Prostate gland (tissue), 2 donors: ENCODE results near the gene MMD. TPM values are rescaled to one million over a fixed set of nuclear protein-coding genes. Genes with fewer than 3 reads are reported as not detected.

Experiments used
- DNase-seq: peaks from one replicate; pipeline ENCODE4 v3.0.0-alpha.2; 2019; ENCODE audit warnings: low spot score
- H3K27ac ChIP-seq, 2 donors: fragments of 200-600 bp; sonication (generic); 2 replicates each; pipeline ENCODE4 v1.5.1; 2017 to 2019
- H3K27me3 ChIP-seq: fragments of 200-600 bp; sonication (generic); replicated peaks from 2 replicates; pipeline ENCODE4 v1.5.1; 2019; ENCODE audit not compliant: insufficient read depth
- H3K36me3 ChIP-seq, 2 donors: fragments of 200-600 bp; sonication (generic); 1 replicate in 1 of 2; 2 replicates in 1 of 2; pipeline versions ENCODE4 v1.5.1 to v1.8.1; 2017 to 2019
- H3K4me1 ChIP-seq: fragments of 200-600 bp; sonication (generic); replicated peaks from 2 replicates; pipeline ENCODE4 v1.5.1; 2019
- H3K4me3 ChIP-seq, 2 donors: fragments of 200-600 bp; sonication (generic); 2 replicates each; pipeline ENCODE4 v1.5.1; 2017 to 2019
- H3K9me3 ChIP-seq: fragments of 200-600 bp; sonication (generic); 2 replicates; pipeline ENCODE4 v1.5.1; 2017
- POLR2A ChIP-seq: fragments of 450-650 bp; IDR thresholded peaks from one replicate; pipeline ENCODE4 v1.6.1; 2016; ENCODE audit warnings: antibody characterized with exemption, mild to moderate bottlenecking
- POLR2AphosphoS5 ChIP-seq: sonication (generic); formaldehyde crosslinking; IDR thresholded peaks from one replicate; pipeline ENCODE4 v1.6.1; 2017; ENCODE audit warnings: antibody characterized with exemption
- WGBS: methylation state at CpG from one replicate; pipeline ENCODE4 v1.1.5; 2018; 5-methylcytosine and 5-hydroxymethylcytosine counted together
- intact Hi-C: fragments of 100-400 bp; cut with DNase I; formaldehyde crosslinking; loops from one replicate; pipeline ENCODE4 v1.14.2; 2022
- total RNA-seq, 2 donors: library from RNA; depleted of rRNA; stranded (reverse); fragments of >200 nt; gene quantifications; one replicate each; pipeline ENCODE4 v1.1.0, GENCODE V29; 2016
- TF ChIP-seq, protein P1 (sequence below), 4 experiments: fragments of 200-600 bp in 2 of 4; fragments of 450-650 bp in 2 of 4; sonication (generic) in 2 of 4; IDR thresholded peaks; 1 replicate in 3 of 4; 2 replicates in 1 of 4; pipeline ENCODE4 v1.5.1; 2016 to 2019; ENCODE audit warnings: antibody characterized with exemption in 4 of 4, mild to moderate bottlenecking in 2 of 4, moderate library complexity in 2 of 4

MMD gene
- total RNA-seq, 2 donors from 2014 or later = 8.7 to 55.0 TPM

DNA sequence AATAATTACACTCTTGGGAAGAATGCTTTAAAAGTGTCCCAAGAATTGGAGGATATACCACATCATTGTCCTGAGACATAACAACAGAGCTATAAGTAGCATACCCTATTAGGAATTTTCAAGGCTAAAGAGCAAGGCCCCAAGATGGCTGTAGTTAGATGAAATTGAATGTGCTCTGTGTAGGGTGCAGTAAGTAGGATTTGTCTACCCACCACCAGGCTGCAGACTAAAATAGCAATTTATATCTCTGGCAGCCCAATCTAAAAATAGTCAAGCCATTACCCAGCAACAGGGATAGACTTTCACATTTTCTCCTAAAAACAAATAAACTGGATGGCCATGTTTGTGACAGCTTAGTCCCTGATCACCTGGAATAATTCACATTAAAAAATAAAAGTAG, 5.6 kb downstream of the MMD start:
- Histone ChIP-seq H3K9me3 (no peaks in the 10 kb centered on the region), H3K4me1 (no peaks in the 10 kb centered on the region), H3K36me3 (no peaks in the 10 kb centered on the region), H3K4me3 (no peak overlapping the region), H3K27me3 (no peaks in the 10 kb centered on the region), H3K27ac (no peak overlapping the region)
- TF ChIP-seq POLR2A = no peak
- no peak for TF ChIP-seq POLR2AphosphoS5
- TF ChIP-seq, protein P1, sequence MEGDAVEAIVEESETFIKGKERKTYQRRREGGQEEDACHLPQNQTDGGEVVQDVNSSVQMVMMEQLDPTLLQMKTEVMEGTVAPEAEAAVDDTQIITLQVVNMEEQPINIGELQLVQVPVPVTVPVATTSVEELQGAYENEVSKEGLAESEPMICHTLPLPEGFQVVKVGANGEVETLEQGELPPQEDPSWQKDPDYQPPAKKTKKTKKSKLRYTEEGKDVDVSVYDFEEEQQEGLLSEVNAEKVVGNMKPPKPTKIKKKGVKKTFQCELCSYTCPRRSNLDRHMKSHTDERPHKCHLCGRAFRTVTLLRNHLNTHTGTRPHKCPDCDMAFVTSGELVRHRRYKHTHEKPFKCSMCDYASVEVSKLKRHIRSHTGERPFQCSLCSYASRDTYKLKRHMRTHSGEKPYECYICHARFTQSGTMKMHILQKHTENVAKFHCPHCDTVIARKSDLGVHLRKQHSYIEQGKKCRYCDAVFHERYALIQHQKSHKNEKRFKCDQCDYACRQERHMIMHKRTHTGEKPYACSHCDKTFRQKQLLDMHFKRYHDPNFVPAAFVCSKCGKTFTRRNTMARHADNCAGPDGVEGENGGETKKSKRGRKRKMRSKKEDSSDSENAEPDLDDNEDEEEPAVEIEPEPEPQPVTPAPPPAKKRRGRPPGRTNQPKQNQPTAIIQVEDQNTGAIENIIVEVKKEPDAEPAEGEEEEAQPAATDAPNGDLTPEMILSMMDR (IDR thresholded peaks at IDR 0.05) = peak in 1 of 4 experiments; percentile 4
- intact Hi-C loops = loop anchor here (5.0 kb wide), 1 partner anchor 96 kb away; the partner anchor contains the start of gene SMIM36
- DNase-seq = no peak

DNA sequence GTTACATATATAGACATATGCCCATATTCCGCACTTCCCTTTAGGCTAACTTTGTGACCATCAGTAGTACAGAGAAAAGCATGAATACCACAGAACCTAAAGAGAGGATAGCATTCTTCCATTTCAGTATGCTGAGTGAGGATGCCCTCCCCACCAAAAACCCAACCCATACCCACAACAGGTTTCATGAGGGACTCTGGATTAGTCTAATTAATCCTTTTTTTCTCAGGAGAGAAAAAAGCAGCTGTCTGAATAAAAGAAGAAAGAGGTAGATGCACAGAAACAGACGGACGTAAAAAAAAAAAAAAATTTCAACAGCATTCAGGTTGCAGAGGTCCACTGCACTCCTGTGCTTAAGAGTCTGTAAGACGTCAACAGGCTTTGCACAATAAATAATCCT, 6.7 kb downstream of the MMD start:
- WGBS = 92% methylated on average over 4 of the region's 4 CpGs
- Histone ChIP-seq H3K4me1 (no peaks in the 10 kb centered on the region), H3K36me3 (no peaks in the 10 kb centered on the region), H3K27me3 (no peaks in the 10 kb centered on the region), H3K27ac (no peak overlapping the region), H3K9me3 (no peaks in the 10 kb centered on the region), H3K4me3 (no peak overlapping the region)
- TF ChIP-seq, protein P1 (IDR thresholded peaks at IDR 0.05) = no peak
- TF ChIP-seq POLR2AphosphoS5 (no peak), POLR2A (no peak)
- intact Hi-C loops = loop anchor here (5.0 kb wide), 1 partner anchor 97 kb away; the partner anchor contains the start of gene SMIM36
- no peak for DNase-seq

DNA sequence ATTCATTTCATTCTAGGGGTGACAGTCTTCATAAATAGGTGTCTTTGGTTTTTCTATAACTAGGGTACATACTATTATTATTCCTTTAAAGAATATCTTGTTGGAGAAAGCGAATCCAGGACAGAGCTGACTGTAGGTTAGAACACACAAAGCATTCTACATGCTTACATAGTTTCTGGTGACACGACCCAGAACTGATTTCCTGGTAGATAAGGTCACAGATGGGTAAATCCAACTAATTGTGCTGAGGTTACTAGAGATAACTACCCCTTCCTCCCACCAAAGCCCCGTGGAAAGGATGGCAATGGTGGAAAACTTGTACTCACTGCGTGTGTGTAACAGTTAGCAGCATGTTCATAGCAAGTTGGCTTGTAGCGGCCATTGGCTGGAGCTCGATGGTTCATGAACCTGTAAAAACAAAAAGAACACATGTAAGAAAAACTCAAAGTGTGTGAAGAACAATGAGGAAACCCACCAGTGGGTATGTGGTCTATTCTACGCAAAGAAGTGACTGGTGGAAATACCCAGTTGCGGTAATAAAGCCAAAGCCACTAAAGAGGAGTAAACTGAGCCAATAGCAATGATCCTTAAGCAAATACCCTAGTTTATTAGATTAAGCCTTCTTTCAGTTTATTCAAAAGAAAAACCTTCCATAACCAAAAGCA, 7.7 kb downstream of the MMD start:
- 83% methylated on average over 8 of the region's 8 CpGs for WGBS
- Histone ChIP-seq H3K4me1 (no peaks in the 10 kb centered on the region), H3K4me3 (no peak overlapping the region), H3K27me3 (no peaks in the 10 kb centered on the region), H3K36me3 (no peaks in the 10 kb centered on the region), H3K9me3 (no peaks in the 10 kb centered on the region), H3K27ac (no peak overlapping the region)
- DNase-seq = no peak
- TF ChIP-seq, protein P1 (IDR thresholded peaks at IDR 0.05) = no peak
- TF ChIP-seq POLR2AphosphoS5 (no peak), POLR2A (no peak)
- intact Hi-C loops = no loop called here

DNA sequence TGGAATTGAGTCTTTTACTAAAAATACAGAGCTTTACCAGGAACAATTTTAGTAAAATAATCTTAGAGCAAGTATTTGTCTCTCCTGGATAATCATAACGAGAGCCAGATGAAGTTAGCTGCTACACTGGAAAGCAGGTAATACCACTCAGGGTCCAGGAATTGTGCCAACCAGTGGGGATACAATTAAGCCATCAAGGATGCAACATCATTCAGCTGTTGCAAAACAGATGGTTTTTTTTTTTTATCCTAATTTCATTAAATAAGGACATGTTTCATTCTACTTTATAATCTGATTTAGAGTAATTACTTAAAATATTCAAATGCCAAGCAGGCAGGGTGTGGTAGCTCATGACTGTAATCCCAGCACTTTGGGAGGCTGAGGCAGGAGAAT, 10.2 kb downstream of the MMD start:
- 94% methylated on average over 1 of the region's 1 CpG for WGBS
- H3K4me1 ChIP-seq = no peaks in the 10 kb centered on the region
- no peak for DNase-seq
- no peak overlapping the region for H3K27ac ChIP-seq
- no peaks in the 10 kb centered on the region for H3K9me3 ChIP-seq
- no peaks in the 10 kb centered on the region for H3K27me3 ChIP-seq
- intact Hi-C loops = no loop called here
- TF ChIP-seq, protein P1 (IDR thresholded peaks at IDR 0.05) = no peak
- no peak for TF ChIP-seq POLR2AphosphoS5
- no peak for TF ChIP-seq POLR2A
- no peaks in the 10 kb centered on the region for H3K36me3 ChIP-seq
- H3K4me3 ChIP-seq = no peak overlapping the region

DNA sequence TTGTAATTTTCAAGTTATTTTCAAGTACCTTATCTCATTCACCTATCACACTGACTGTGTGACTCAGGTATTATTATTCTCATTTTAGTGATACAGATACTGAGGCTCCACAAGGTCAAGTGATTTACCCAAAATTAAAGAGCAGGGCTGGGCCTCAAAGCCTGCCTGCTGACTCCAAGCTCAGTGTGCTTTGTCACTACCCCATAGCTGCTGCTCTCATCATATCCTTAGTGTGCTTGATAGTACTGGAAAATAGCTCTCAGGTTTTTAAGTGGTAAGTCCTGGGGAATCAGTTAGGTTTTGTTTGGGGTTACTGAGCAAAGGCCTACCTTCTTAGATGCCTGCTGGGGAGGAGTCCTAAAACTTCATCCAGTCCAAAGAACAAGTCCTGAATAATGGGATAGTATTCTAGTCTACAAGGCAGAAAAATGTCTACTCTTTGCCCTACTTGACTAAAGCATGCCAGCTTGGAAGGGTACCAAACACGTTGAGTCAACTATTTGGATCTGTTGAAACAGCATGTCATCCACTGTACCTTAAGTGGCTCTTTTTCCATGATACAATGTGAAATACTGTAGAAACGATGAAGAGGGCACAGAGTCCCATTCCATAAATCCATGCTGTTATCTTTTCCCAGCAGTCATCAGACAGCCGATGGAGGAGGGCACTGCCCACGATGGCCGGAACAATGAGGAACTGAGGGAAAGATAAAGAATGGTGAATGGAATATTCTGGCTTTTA, 10.7 kb downstream of the MMD start:
- no peak for DNase-seq
- H3K9me3 ChIP-seq = no peaks in the 10 kb centered on the region
- no peak overlapping the region for H3K27ac ChIP-seq
- H3K4me1 ChIP-seq = no peaks in the 10 kb centered on the region
- H3K27me3 ChIP-seq = no peaks in the 10 kb centered on the region
- no peak overlapping the region for H3K4me3 ChIP-seq
- H3K36me3 ChIP-seq = no peaks in the 10 kb centered on the region
- WGBS = 89% methylated on average over 5 of the region's 5 CpGs
- intact Hi-C loops = no loop called here
- TF ChIP-seq POLR2A = no peak
- no peak for TF ChIP-seq POLR2AphosphoS5
- TF ChIP-seq, protein P1 (IDR thresholded peaks at IDR 0.05) = no peak
